ENCODE data around the gene SCAMP4. TPM values are rescaled to one million over a fixed set of nuclear protein-coding genes. Genes with fewer than 3 reads are reported as not detected.
A peak's percentile ranks its signal among the peaks of the same experiment; 100 is the strongest.
"Not testable (repeated sequence)": the region's sequence is repeated elsewhere in the genome, so short reads cannot be mapped to it uniquely, and the experiment has no call there.

SCAMP4 gene
- total RNA-seq, 2 donors from 2014 or later, result 69.6 to 75.3 TPM

- no peaks in the 10 kb centered on the region for H3K9me3 ChIP-seq (ENCODE audit: control insufficient read depth, low read length)
- no peaks in the 10 kb centered on the region for H3K36me3 ChIP-seq (ENCODE audit: control insufficient read depth, insufficient read depth, low read length)
- no peak overlapping the region for H3K9ac ChIP-seq (ENCODE audit: extremely low read depth, low read length, poor library complexity, severe bottlenecking)
- no peak overlapping the region for H3K4me3 Mint-ChIP-seq
- peaks cover 3% of the 10 kb centered on the region for H3K27me3 Mint-ChIP-seq (ENCODE audit: insufficient read depth)
- no peak overlapping the region for H3K4me3 ChIP-seq (ENCODE audit: low read length)
- peaks cover 1% of the 10 kb centered on the region for H3K36me3 Mint-ChIP-seq (ENCODE audit: low read depth)
- H3K27me3 ChIP-seq (ENCODE audit: control insufficient read depth, insufficient read depth, low read length, poor library complexity, severe bottlenecking), result no peaks in the 10 kb centered on the region
- H3K4me1 ChIP-seq (ENCODE audit: control insufficient read depth, insufficient read depth, low read length), result peaks cover 16% of the 10 kb centered on the region
- TF ChIP-seq CTCF (conservative IDR thresholded peaks at IDR 0.05), result no peak
- peaks cover 20% of the 10 kb centered on the region for H3K4me1 Mint-ChIP-seq
- H3K27ac Mint-ChIP-seq, result no peak overlapping the region
- no peak overlapping the region for H3K27ac ChIP-seq (ENCODE audit: low read depth, low read length)
- no peak for DNase-seq
- 95% methylated on average over 10 to 27 of the region's 35 CpGs for WGBS, 2 experiments (ENCODE audit: insufficient coverage in 1 of 2, insufficient read length in 1 of 2)
- no peaks in the 10 kb centered on the region for H3K9me3 Mint-ChIP-seq
Measured at GRCh38 chr19:1880611-1881392, 24.4 kb upstream of the SCAMP4 start.

- H3K9ac ChIP-seq (ENCODE audit: extremely low read depth, low read length, poor library complexity, severe bottlenecking); H3K9me3 Mint-ChIP-seq; H3K4me3 Mint-ChIP-seq; DNase-seq; H3K36me3 ChIP-seq (ENCODE audit: control insufficient read depth, insufficient read depth, low read length); H3K27ac Mint-ChIP-seq; H3K27me3 Mint-ChIP-seq (ENCODE audit: insufficient read depth); H3K27me3 ChIP-seq (ENCODE audit: control insufficient read depth, insufficient read depth, low read length, poor library complexity, severe bottlenecking); H3K4me3 ChIP-seq (ENCODE audit: low read length); H3K9me3 ChIP-seq (ENCODE audit: control insufficient read depth, low read length); H3K27ac ChIP-seq (ENCODE audit: low read depth, low read length); H3K36me3 Mint-ChIP-seq (ENCODE audit: low read depth): not testable (repeated sequence)
- WGBS, 2 experiments (ENCODE audit: insufficient coverage in 1 of 2, insufficient read length in 1 of 2), result 92 to 98% methylated on average over 10 to 34 of the region's 44 CpGs
- peaks cover 20% of the 10 kb centered on the region for H3K4me1 Mint-ChIP-seq
- peaks cover 16% of the 10 kb centered on the region for H3K4me1 ChIP-seq (ENCODE audit: control insufficient read depth, insufficient read depth, low read length)
Measured at GRCh38 chr19:1881393-1882088, 23.7 kb upstream of the SCAMP4 start.

- Mint-ChIP-seq H3K27ac (peak overlapping the region; percentile 36), H3K4me3 (peak overlapping the region; percentile 92), H3K36me3 (ENCODE audit: low read depth) (peaks cover 1% of the 10 kb centered on the region), H3K9me3 (no peaks in the 10 kb centered on the region), H3K27me3 (ENCODE audit: insufficient read depth) (peaks cover 3% of the 10 kb centered on the region), H3K4me1 (peaks cover 23% of the 10 kb centered on the region)
- Histone ChIP-seq H3K27ac (ENCODE audit: low read depth, low read length) (peak overlapping the region; percentile 53), H3K27me3 (ENCODE audit: control insufficient read depth, insufficient read depth, low read length, poor library complexity, severe bottlenecking) (no peaks in the 10 kb centered on the region), H3K9me3 (ENCODE audit: control insufficient read depth, low read length) (no peaks in the 10 kb centered on the region), H3K9ac (ENCODE audit: extremely low read depth, low read length, poor library complexity, severe bottlenecking) (no peak overlapping the region), H3K4me1 (ENCODE audit: control insufficient read depth, insufficient read depth, low read length) (peaks cover 16% of the 10 kb centered on the region), H3K4me3 (ENCODE audit: low read length) (no peak overlapping the region), H3K36me3 (ENCODE audit: control insufficient read depth, insufficient read depth, low read length) (no peaks in the 10 kb centered on the region)
- WGBS, 2 experiments (ENCODE audit: insufficient coverage in 1 of 2, insufficient read length in 1 of 2), result 84 to 89% methylated on average over 17 to 28 of the region's 31 CpGs
- DNase-seq, result no peak
- TF ChIP-seq CTCF (conservative IDR thresholded peaks at IDR 0.05), result no peak
Measured at GRCh38 chr19:1882089-1882785, 23.0 kb upstream of the SCAMP4 start.
